HepG2 (cell line): Measurements from ENCODE around the gene TFCP2L1. TPM values are rescaled to one million over a fixed set of nuclear protein-coding genes. Genes with fewer than 3 reads are reported as not detected.

Experiments used
- ATAC-seq: fragments of 200-7000 bp; cut with Tn5 transposase; 3 replicates; pipeline ENCODE4 v1.9.1; 2020; ENCODE audit warnings: mild to moderate bottlenecking, moderate library complexity
- BruUV-seq: library from RNA; stranded (reverse); fragments of 400-500 nt; replicated peaks from 2 replicates; lab custom pipeline; 2021; lab: Mats Ljungman, UMichigan
- CTCF ChIA-PET: fragments of 300-600 bp; formaldehyde crosslinking; extraction: SDS; loops from one replicate; lab custom pipeline; 2021; ENCODE audit warnings: low total read pairs, inconsistent platforms, low intra/inter-chr PET ratio; lab: Yijun Ruan, JAX
- POLR2A ChIA-PET: fragments of 350-600 bp; sonication (Branson Sonifier 250); formaldehyde crosslinking; loops from one replicate; lab custom pipeline; 2020; ENCODE audit warnings: antibody characterized with exemption, inconsistent platforms; lab: Yijun Ruan, JAX
- DNase-seq: peaks from one replicate; pipeline ENCODE4 v3.0.0-alpha.2; 2015; ENCODE audit warnings: low spot score
- FAIRE-seq: peaks from 3 replicates; lab custom pipeline; 2011; peaks lifted over from hg19 to GRCh38; lab: Jason Lieb, UNC
- H2AFZ ChIP-seq: one replicate; pipeline ENCODE4 v1.6.1; 2011; ENCODE audit warnings: low read length, inconsistent platforms
- H3K27ac ChIP-seq: fragments of 300-600 bp; 3 replicates; pipeline ENCODE4 v1.8.0; 2011; ENCODE audit warnings: mixed run types, mild to moderate bottlenecking, mixed read lengths, low read length, inconsistent platforms; ENCODE audit not compliant: insufficient read depth; ENCODE audit errors: extremely low read length
- H3K27me3 ChIP-seq, 2 experiments: fragments of 200-600 bp in 1 of 2; 2 replicates in 1 of 2; 3 replicates in 1 of 2; pipeline versions ENCODE4 v1.6.0 to v1.8.0; 2011; ENCODE audit warnings: low read length in 2 of 2, mild to moderate bottlenecking in 2 of 2, moderate library complexity in 2 of 2, inconsistent platforms in 1 of 2; ENCODE audit not compliant: insufficient read depth in 2 of 2, control insufficient read depth in 1 of 2
- H3K36me3 ChIP-seq, 2 experiments: fragments of 200-600 bp in 1 of 2; replicated peaks in 1 of 2; 2 replicates in 1 of 2; 3 replicates in 1 of 2; pipeline versions ENCODE4 v1.5.1 to v1.8.0; 2011; ENCODE audit warnings: low read length in 2 of 2, inconsistent platforms in 1 of 2; ENCODE audit not compliant: insufficient read depth in 2 of 2, control insufficient read depth in 1 of 2
- H3K4me1 ChIP-seq: 2 replicates; pipeline ENCODE4 v1.5.1; 2012; ENCODE audit warnings: low read length, inconsistent platforms; ENCODE audit not compliant: insufficient read depth
- H3K4me2 ChIP-seq: 2 replicates; pipeline ENCODE4 v1.6.0; 2011; ENCODE audit warnings: low read depth, low read length, inconsistent platforms
- H3K4me3 ChIP-seq, 3 experiments: fragments of 200-600 bp in 1 of 3; sonication (generic), shearing (Covaris generic) in 1 of 3; replicated peaks in 1 of 3; 2 replicates each; pipeline ENCODE4 v1.5.1; 2011 to 2016; ENCODE audit warnings: low read length in 3 of 3, inconsistent platforms in 2 of 3, low read depth in 2 of 3, mild to moderate bottlenecking in 2 of 3, control low read depth in 1 of 3, mixed read lengths in 1 of 3; ENCODE audit not compliant: insufficient read depth in 1 of 3
- H3K79me2 ChIP-seq: one replicate; pipeline ENCODE4 v1.6.1; 2011; ENCODE audit warnings: low read length, inconsistent platforms; ENCODE audit not compliant: insufficient read depth
- H3K9ac ChIP-seq: 2 replicates; pipeline ENCODE4 v1.6.0; 2011; ENCODE audit warnings: mild to moderate bottlenecking, low read depth, low read length, inconsistent platforms; ENCODE audit not compliant: insufficient read depth
- H3K9me3 ChIP-seq: 2 replicates; pipeline ENCODE4 v1.5.1; 2012; ENCODE audit warnings: mild to moderate bottlenecking, low read length
- H4K20me1 ChIP-seq: 2 replicates; pipeline ENCODE4 v1.6.0; 2011; ENCODE audit warnings: inconsistent platforms, mild to moderate bottlenecking, low read length, moderate library complexity; ENCODE audit not compliant: insufficient read depth
- BCLAF1 ChIP-seq: fragments of 450-650 bp; IDR thresholded peaks from 2 replicates; pipeline ENCODE4 v1.6.1; 2017; ENCODE audit warnings: mild to moderate bottlenecking
- E2F2 ChIP-seq: sonication (generic); formaldehyde crosslinking; IDR thresholded peaks from 2 replicates; pipeline ENCODE4 v1.4.0; 2020; ENCODE audit warnings: missing genetic modification reagents, borderline replicate concordance
- ETV6 ChIP-seq: sonication (generic); formaldehyde crosslinking; conservative IDR thresholded peaks from 2 replicates; pipeline ENCODE4 v1.4.0; 2020; ENCODE audit warnings: missing genetic modification reagents
- TOE1 ChIP-seq: sonication (generic); formaldehyde crosslinking; IDR thresholded peaks from 2 replicates; pipeline ENCODE4 v1.4.0; 2020; ENCODE audit warnings: mild to moderate bottlenecking, missing genetic modification reagents
- ZBTB20 ChIP-seq: sonication (generic); formaldehyde crosslinking; IDR thresholded peaks from 2 replicates; pipeline ENCODE4 v1.8.1; 2023; ENCODE audit warnings: missing genetic modification reagents, low read depth, mild to moderate bottlenecking, borderline replicate concordance
- ZNF232 ChIP-seq: sonication (generic); formaldehyde crosslinking; IDR thresholded peaks from 2 replicates; pipeline ENCODE4 v1.4.0; 2020; ENCODE audit warnings: missing genetic modification reagents, borderline replicate concordance
- ZNF280D ChIP-seq: sonication (generic); formaldehyde crosslinking; IDR thresholded peaks from 2 replicates; pipeline ENCODE4 v1.5.1; 2020; ENCODE audit warnings: mild to moderate bottlenecking, missing genetic modification reagents
- ZNF687 ChIP-seq: sonication (generic); formaldehyde crosslinking; IDR thresholded peaks from 2 replicates; pipeline ENCODE4 v1.5.1; 2020; ENCODE audit warnings: mild to moderate bottlenecking, missing genetic modification reagents, moderate library complexity
- WGBS: methylation state at CpG from one replicate; pipeline ENCODE4 v1.1.6; 2017; ENCODE audit warnings: low lambda C conversion rate; 5-methylcytosine and 5-hydroxymethylcytosine counted together
- in situ Hi-C: cut with HindIII; loops from 2 replicates; pipeline ENCODE4 v1.10.0; 2017; ENCODE audit warnings: low pct_unique_long_range_greater_than_20kb; ENCODE audit not compliant: extremely low pct_ligation_motif_present
- intact Hi-C: fragments of 100-400 bp; cut with micrococcal nuclease; formaldehyde crosslinking; loops from one replicate; pipeline ENCODE4 v1.10.0; 2022; ENCODE audit not compliant: unreplicated experiment
- polyA plus RNA-seq, 8 experiments: library from polyadenylated mRNA; depleted of rRNA in 3 of 8; stranded (reverse) in 7 of 8; unstranded in 1 of 8; fragments of >200 nt; fragmentation: Illumina TruSeq in 4 of 8; extraction: Trizol in 4 of 8; gene quantifications; 2 replicates each; pipeline versions ENCODE4 v1.2.1 to v1.2.3, GENCODE V29; 2011 to 2016; ENCODE audit warnings: low read depth in 4 of 8, missing spikeins in 1 of 8, mixed read lengths in 1 of 8; ENCODE audit not compliant: insufficient read depth in 1 of 8
- total RNA-seq, 5 experiments: library from RNA; depleted of rRNA; stranded (reverse); fragments of >200 nt; fragmentation: Illumina TruSeq; extraction: Trizol; gene quantifications; 2 replicates each; pipeline ENCODE4 v1.2.3, GENCODE V29; 2016; ENCODE audit warnings: low read depth in 1 of 5

The TFCP2L1 gene
- total and polyA plus RNA-seq, 2 of the 13 experiments (the other 11 are each of a cell fraction or from before 2014, with no cell fraction given) = under 0.01 TPM; not detected in 1

GRCh38 chr2:121324601-121325000 is 39.6 kb upstream of the TFCP2L1 start (continued):
- TF ChIP-seq BCLAF1 = no peak
- TF ChIP-seq TOE1 = no peak
- no peak for TF ChIP-seq ZNF280D

- no peaks in the 10 kb centered on the region for H3K36me3 ChIP-seq
- in situ Hi-C loops = loop anchor here (10.0 kb wide), 3 partner anchors 197 to 627 kb away; no protein-coding TSS in a partner anchor
- ChIA-PET CTCF (no interaction called here), POLR2A (no interaction called here)
- H4K20me1 ChIP-seq = no peaks in the 10 kb centered on the region
- H3K4me3 ChIP-seq = no peak overlapping the region
- no peak overlapping the region for H2AFZ ChIP-seq
- no peak for DNase-seq
- 18% methylated on average over 8 of the region's 8 CpGs for WGBS
- no peak overlapping the region for H3K4me2 ChIP-seq
- no peaks in the 10 kb centered on the region for H3K27me3 ChIP-seq
- no peaks in the 10 kb centered on the region for H3K9me3 ChIP-seq
- intact Hi-C loops = loop anchor here (5.0 kb wide), 1 partner anchor 194 kb away; no protein-coding TSS in a partner anchor
- no peak for ATAC-seq
- no peak overlapping the region for H3K9ac ChIP-seq
- H3K79me2 ChIP-seq = no peaks in the 10 kb centered on the region
- no peak overlapping the region for H3K27ac ChIP-seq
- BruUV-seq = no TSS peak
- H3K4me1 ChIP-seq = peaks cover 12% of the 10 kb centered on the region; the same call in 1 of the 2 replicates
- no peak for FAIRE-seq
- TF ChIP-seq ZNF232 (CRISPR knock-in tag) (no peak), ZNF687 (CRISPR knock-in tag) (no peak), ETV6 (CRISPR knock-in tag) (no peak), ZBTB20 (CRISPR knock-in tag) (no peak), E2F2 (no peak)
These were observed 36.5 kb upstream of the TFCP2L1 start for GRCh38 chr2:121321476-121321875.
